AG09309 (cell line): ENCODE results near the gene OR13J1.

Source experiments
- DNase-seq: peaks from one replicate; pipeline ENCODE4 v3.0.0-alpha.2; 2010; ENCODE audit warnings: low read depth
- H3K4me3 ChIP-seq: 2 replicates; pipeline ENCODE4 v1.5.1; 2011; ENCODE audit warnings: mild to moderate bottlenecking, low read depth, low read length, moderate library complexity; ENCODE audit not compliant: control insufficient read depth
- TF ChIP-seq, protein P1 (sequence below): IDR thresholded peaks from 2 replicates; pipeline ENCODE4 v1.5.1; 2011; ENCODE audit warnings: mild to moderate bottlenecking, low read depth, low read length, inconsistent platforms; ENCODE audit not compliant: insufficient read depth, control insufficient read depth; ENCODE audit errors: missing control alignments

Gene OR13J1

DNA sequence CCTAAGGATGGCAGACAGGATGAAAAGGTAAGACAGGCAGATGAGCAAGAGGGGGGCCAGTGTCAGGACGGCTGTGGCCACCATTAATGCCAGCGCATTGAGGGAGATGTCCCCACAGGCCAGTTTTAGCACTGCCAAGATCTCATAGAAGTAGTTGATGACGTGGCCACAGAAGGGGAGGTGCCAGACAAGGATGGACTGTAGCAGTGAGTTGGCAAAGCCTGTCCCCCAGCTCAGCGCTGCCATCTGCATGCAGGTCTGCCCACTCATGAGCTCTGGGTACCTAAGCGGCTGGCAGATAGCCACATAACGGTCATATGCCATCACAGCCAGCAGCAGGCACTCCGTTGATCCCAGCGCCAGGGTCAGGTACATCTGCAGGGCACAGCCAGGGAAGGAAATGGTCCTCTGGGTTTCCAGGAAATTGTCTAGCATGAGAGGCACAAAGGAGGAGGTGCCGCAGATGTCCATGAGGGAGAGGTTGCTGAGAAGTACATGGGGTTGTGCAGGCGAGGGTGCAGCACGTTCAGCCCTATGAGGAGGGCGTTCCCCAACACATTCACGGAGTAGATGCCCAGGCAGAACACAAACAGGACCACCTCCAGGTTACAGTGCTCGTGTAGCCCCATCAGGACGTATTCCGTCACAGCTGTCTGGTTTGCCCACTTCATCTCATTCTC lies 10.8 kb downstream of the OR13J1 start:
- TF ChIP-seq, protein P1, sequence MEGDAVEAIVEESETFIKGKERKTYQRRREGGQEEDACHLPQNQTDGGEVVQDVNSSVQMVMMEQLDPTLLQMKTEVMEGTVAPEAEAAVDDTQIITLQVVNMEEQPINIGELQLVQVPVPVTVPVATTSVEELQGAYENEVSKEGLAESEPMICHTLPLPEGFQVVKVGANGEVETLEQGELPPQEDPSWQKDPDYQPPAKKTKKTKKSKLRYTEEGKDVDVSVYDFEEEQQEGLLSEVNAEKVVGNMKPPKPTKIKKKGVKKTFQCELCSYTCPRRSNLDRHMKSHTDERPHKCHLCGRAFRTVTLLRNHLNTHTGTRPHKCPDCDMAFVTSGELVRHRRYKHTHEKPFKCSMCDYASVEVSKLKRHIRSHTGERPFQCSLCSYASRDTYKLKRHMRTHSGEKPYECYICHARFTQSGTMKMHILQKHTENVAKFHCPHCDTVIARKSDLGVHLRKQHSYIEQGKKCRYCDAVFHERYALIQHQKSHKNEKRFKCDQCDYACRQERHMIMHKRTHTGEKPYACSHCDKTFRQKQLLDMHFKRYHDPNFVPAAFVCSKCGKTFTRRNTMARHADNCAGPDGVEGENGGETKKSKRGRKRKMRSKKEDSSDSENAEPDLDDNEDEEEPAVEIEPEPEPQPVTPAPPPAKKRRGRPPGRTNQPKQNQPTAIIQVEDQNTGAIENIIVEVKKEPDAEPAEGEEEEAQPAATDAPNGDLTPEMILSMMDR: no peak
- DNase-seq: no peak
- no peak overlapping the region for H3K4me3 ChIP-seq

GRCh38 chr9:35858458-35858857 lies 11.7 kb downstream of the OR13J1 start:
- DNase-seq: no peak
- TF ChIP-seq, protein P1: no peak
- no peak overlapping the region for H3K4me3 ChIP-seq

GRCh38 chr9:35856882-35857281 lies 13.3 kb downstream of the OR13J1 start:
- TF ChIP-seq, protein P1: no peak
- H3K4me3 ChIP-seq: no peak overlapping the region
- no peak for DNase-seq

DNA sequence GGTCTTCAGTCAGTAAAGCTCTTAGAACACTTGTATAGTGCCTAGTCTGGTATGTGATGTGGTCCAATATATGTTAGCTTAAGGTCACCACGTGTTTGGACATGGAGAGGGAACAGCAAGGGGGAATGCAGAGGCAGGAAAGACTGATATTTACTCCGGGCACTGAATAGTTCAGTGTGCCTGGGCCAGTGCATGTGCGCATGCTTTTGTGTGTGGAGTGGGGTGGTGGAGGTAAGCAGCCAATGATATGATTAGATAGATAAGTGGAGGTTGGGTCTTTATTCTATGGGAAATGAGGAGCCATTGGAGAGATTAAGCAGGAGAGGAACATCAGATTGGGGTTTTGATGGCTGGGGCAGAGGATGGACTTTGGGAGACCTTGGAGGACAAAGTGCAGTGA lies 14.0 kb downstream of the OR13J1 start:
- TF ChIP-seq, protein P1: no peak
- H3K4me3 ChIP-seq: no peak overlapping the region

GRCh38 chr9:35854091-35854762 lies 16.0 kb downstream of the OR13J1 start:
- H3K4me3 ChIP-seq: no peak overlapping the region
- no peak for DNase-seq
- TF ChIP-seq, protein P1: no peak

More for the DNA sequence above, 14.0 kb downstream of the OR13J1 start:
- no peak for DNase-seq

GRCh38 chr9:35852876-35853865 lies 17.0 kb downstream of the OR13J1 start:
- TF ChIP-seq, protein P1: no peak
- DNase-seq: no peak
- no peak overlapping the region for H3K4me3 ChIP-seq
